GM23338 (cell line): Measurements from ENCODE around the gene OAS2. TPM values are rescaled to one million over a fixed set of nuclear protein-coding genes. Genes with fewer than 3 reads are reported as not detected.

Source experiments
- ATAC-seq: fragments of 200-7000 bp; cut with Tn5 transposase; 3 replicates; pipeline ENCODE4 v1.9.1; 2020
- DNase-seq: peaks from one replicate; pipeline ENCODE4 v3.0.0-alpha.2; 2015; ENCODE audit warnings: low spot score
- H2AFZ ChIP-seq: fragments of 200-600 bp; sonication (generic); 2 replicates; pipeline ENCODE4 v1.8.0; 2016; ENCODE audit warnings: antibody characterized with exemption, mild to moderate bottlenecking, moderate library complexity
- H3F3A ChIP-seq: fragments of 200-600 bp; sonication (generic); replicated peaks from 2 replicates; pipeline ENCODE4 v1.8.0; 2017; ENCODE audit warnings: antibody characterized with exemption, mixed run types, low read depth
- H3K27ac ChIP-seq: fragments of 200-600 bp; sonication (generic); 2 replicates; pipeline ENCODE4 v1.6.1; 2016; ENCODE audit warnings: low read depth
- H3K27me3 ChIP-seq: fragments of 200-600 bp; sonication (generic); 2 replicates; pipeline ENCODE4 v1.8.0; 2016; ENCODE audit warnings: mild to moderate bottlenecking, mixed run types, moderate library complexity; ENCODE audit not compliant: insufficient read depth
- H3K36me3 ChIP-seq: fragments of 200-600 bp; sonication (generic); 2 replicates; pipeline ENCODE4 v1.8.0; 2016; ENCODE audit warnings: mild to moderate bottlenecking; ENCODE audit not compliant: insufficient read depth
- H3K4me1 ChIP-seq: fragments of 200-600 bp; sonication (generic); 2 replicates; pipeline ENCODE4 v1.8.0; 2016; ENCODE audit warnings: mild to moderate bottlenecking, moderate library complexity; ENCODE audit not compliant: insufficient read depth
- H3K4me2 ChIP-seq: fragments of 200-600 bp; sonication (generic); 2 replicates; pipeline ENCODE4 v1.7.1; 2017; ENCODE audit warnings: mixed run types
- H3K4me3 ChIP-seq: fragments of 200-600 bp; sonication (generic); 2 replicates; pipeline ENCODE4 v1.6.1; 2016; ENCODE audit warnings: mixed run types
- H3K79me2 ChIP-seq: fragments of 200-600 bp; sonication (generic); replicated peaks from 2 replicates; pipeline ENCODE4 v1.8.0; 2017; ENCODE audit warnings: mild to moderate bottlenecking; ENCODE audit not compliant: insufficient read depth
- H3K9me2 ChIP-seq: fragments of 200-600 bp; sonication (generic); 2 replicates; pipeline ENCODE4 v1.8.0; 2017; ENCODE audit not compliant: insufficient read depth
- H4K20me1 ChIP-seq: fragments of 200-600 bp; sonication (generic); replicated peaks from 2 replicates; pipeline ENCODE4 v1.8.0; 2017; ENCODE audit warnings: mild to moderate bottlenecking; ENCODE audit not compliant: insufficient read depth
- H3K27ac Mint-ChIP-seq: 2 replicates; pipeline ENCODE4 v1.8.0; 2020; ENCODE audit warnings: inconsistent platforms, mild to moderate bottlenecking, moderate library complexity, mixed read lengths
- H3K27me3 Mint-ChIP-seq: 3 replicates; pipeline ENCODE4 v1.8.0; 2022; ENCODE audit warnings: low read depth, mild to moderate bottlenecking, moderate library complexity, mixed read lengths, inconsistent platforms; ENCODE audit not compliant: insufficient read depth, poor library complexity
- H3K36me3 Mint-ChIP-seq: 3 replicates; pipeline ENCODE4 v1.8.0; 2021; ENCODE audit warnings: low read depth, mild to moderate bottlenecking, inconsistent platforms, moderate library complexity, mixed read lengths
- H3K4me1 Mint-ChIP-seq: 3 replicates; pipeline ENCODE4 v1.8.0; 2020; ENCODE audit warnings: mild to moderate bottlenecking, inconsistent platforms, mixed read lengths
- H3K4me3 Mint-ChIP-seq: 3 replicates; pipeline ENCODE4 v1.8.0; 2021; ENCODE audit warnings: moderate library complexity, mild to moderate bottlenecking, inconsistent platforms, mixed read lengths
- H3K9me3 Mint-ChIP-seq: 3 replicates; pipeline ENCODE4 v1.8.0; 2020; ENCODE audit warnings: moderate library complexity, mild to moderate bottlenecking, inconsistent platforms, mixed read lengths
- CREB1 ChIP-seq: fragments of 250-450 bp; sonication (Bioruptor Pico); IDR thresholded peaks from 2 replicates; pipeline ENCODE4 v1.5.0; 2020; ENCODE audit warnings: low read depth, mild to moderate bottlenecking, moderate library complexity
- CTCF ChIP-seq, 2 experiments: fragments of 200-600 bp in 1 of 2; sonication (generic) in 1 of 2; conservative IDR thresholded peaks; 2 replicates each; pipeline versions ENCODE4 v1.5.1 to v1.6.1; 2016 to 2017; ENCODE audit warnings: antibody characterized with exemption in 2 of 2, low read depth in 2 of 2, mild to moderate bottlenecking in 2 of 2, moderate library complexity in 1 of 2
- EZH2 ChIP-seq: fragments of 200-600 bp; sonication (generic); IDR thresholded peaks from one replicate; pipeline ENCODE4 v1.8.0; 2017; ENCODE audit warnings: antibody characterized with exemption, mild to moderate bottlenecking, low read depth; ENCODE audit not compliant: unreplicated experiment
- EZH2phosphoT487 ChIP-seq: fragments of 200-600 bp; sonication (generic); IDR thresholded peaks from one replicate; pipeline ENCODE4 v1.8.1; 2018; ENCODE audit warnings: antibody characterized with exemption; ENCODE audit not compliant: unreplicated experiment
- JUNB ChIP-seq: IDR thresholded peaks from one replicate; pipeline ENCODE4 v1.6.1; 2016; ENCODE audit warnings: antibody characterized with exemption; ENCODE audit not compliant: unreplicated experiment
- NANOG ChIP-seq: IDR thresholded peaks from 2 replicates; pipeline ENCODE4 v1.6.1; 2016; ENCODE audit warnings: antibody characterized with exemption, borderline replicate concordance
- POLR2AphosphoS5 ChIP-seq: IDR thresholded peaks from 2 replicates; pipeline ENCODE4 v1.6.1; 2016; ENCODE audit warnings: antibody characterized with exemption, low read depth
- STAT1 ChIP-seq: IDR thresholded peaks from one replicate; pipeline ENCODE4 v1.6.1; 2016; ENCODE audit warnings: antibody characterized with exemption; ENCODE audit not compliant: unreplicated experiment
- ZNF114 ChIP-seq: fragments of 250-450 bp; sonication (Bioruptor Pico); IDR thresholded peaks from 2 replicates; pipeline ENCODE4 v1.5.0; 2020; ENCODE audit warnings: mild to moderate bottlenecking, moderate library complexity
- ZNF331 ChIP-seq: fragments of 250-450 bp; sonication (Bioruptor Pico); IDR thresholded peaks from 2 replicates; pipeline ENCODE4 v1.5.0; 2020; ENCODE audit warnings: low read depth, mild to moderate bottlenecking, moderate library complexity
- polyA plus RNA-seq: library from polyadenylated mRNA; unstranded; fragments of >200 nt; fragmentation: Nextera tagmentation; extraction: Ambion mirVana; gene quantifications from 2 replicates; pipeline ENCODE4 v1.2.1, GENCODE V29; 2016
- total RNA-seq: library from RNA; depleted of rRNA; stranded (reverse); fragments of >200 nt; shearing (Covaris generic); gene quantifications from 2 replicates; pipeline ENCODE4 v1.2.3, GENCODE V29; 2014
- TF ChIP-seq, protein P1 (sequence below): IDR thresholded peaks from 2 replicates; pipeline ENCODE4 v1.6.1; 2016; ENCODE audit warnings: antibody characterized with exemption
- TF ChIP-seq, protein P2 (sequence below): fragments of 250-450 bp; sonication (Bioruptor Pico); IDR thresholded peaks from 2 replicates; pipeline ENCODE4 v1.5.0; 2020; ENCODE audit warnings: mild to moderate bottlenecking, moderate library complexity
- TF ChIP-seq, protein P3 (sequence below): IDR thresholded peaks from one replicate; pipeline ENCODE4 v1.6.1; 2018; ENCODE audit warnings: antibody characterized with exemption; ENCODE audit not compliant: unreplicated experiment

Gene OAS2
- total and polyA plus RNA-seq, 2 experiments from 2014 or later, result 0.10 TPM; not detected in 1

- no peaks in the 10 kb centered on the region for H3K79me2 ChIP-seq
- Mint-ChIP-seq H3K9me3 (no peaks in the 10 kb centered on the region), H3K27ac (no peak overlapping the region), H3K4me1 (no peaks in the 10 kb centered on the region), H3K27me3 (peaks cover 7% of the 10 kb centered on the region), H3K4me3 (no peak overlapping the region), H3K36me3 (no peaks in the 10 kb centered on the region)
- H3K4me1 ChIP-seq, result no peaks in the 10 kb centered on the region
- no peaks in the 10 kb centered on the region for H3K9me2 ChIP-seq
- no peaks in the 10 kb centered on the region for H3K36me3 ChIP-seq
- no peak overlapping the region for H2AFZ ChIP-seq
- TF ChIP-seq EZH2, result no peak
- TF ChIP-seq NANOG, result no peak
- TF ChIP-seq, protein P1, sequence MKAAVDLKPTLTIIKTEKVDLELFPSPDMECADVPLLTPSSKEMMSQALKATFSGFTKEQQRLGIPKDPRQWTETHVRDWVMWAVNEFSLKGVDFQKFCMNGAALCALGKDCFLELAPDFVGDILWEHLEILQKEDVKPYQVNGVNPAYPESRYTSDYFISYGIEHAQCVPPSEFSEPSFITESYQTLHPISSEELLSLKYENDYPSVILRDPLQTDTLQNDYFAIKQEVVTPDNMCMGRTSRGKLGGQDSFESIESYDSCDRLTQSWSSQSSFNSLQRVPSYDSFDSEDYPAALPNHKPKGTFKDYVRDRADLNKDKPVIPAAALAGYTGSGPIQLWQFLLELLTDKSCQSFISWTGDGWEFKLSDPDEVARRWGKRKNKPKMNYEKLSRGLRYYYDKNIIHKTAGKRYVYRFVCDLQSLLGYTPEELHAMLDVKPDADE, result no peak
- TF ChIP-seq EZH2phosphoT487, result no peak
- no peak for TF ChIP-seq STAT1
- no peak for TF ChIP-seq CTCF (conservative IDR thresholded peaks at IDR 0.05; ENCODE audit: low read depth in 2 of 2)
- TF ChIP-seq ZNF331, result no peak
- no peak for TF ChIP-seq CREB1 (CRISPR knock-in tag)
- no peak for TF ChIP-seq ZNF114 (CRISPR knock-in tag)
- TF ChIP-seq, protein P2, sequence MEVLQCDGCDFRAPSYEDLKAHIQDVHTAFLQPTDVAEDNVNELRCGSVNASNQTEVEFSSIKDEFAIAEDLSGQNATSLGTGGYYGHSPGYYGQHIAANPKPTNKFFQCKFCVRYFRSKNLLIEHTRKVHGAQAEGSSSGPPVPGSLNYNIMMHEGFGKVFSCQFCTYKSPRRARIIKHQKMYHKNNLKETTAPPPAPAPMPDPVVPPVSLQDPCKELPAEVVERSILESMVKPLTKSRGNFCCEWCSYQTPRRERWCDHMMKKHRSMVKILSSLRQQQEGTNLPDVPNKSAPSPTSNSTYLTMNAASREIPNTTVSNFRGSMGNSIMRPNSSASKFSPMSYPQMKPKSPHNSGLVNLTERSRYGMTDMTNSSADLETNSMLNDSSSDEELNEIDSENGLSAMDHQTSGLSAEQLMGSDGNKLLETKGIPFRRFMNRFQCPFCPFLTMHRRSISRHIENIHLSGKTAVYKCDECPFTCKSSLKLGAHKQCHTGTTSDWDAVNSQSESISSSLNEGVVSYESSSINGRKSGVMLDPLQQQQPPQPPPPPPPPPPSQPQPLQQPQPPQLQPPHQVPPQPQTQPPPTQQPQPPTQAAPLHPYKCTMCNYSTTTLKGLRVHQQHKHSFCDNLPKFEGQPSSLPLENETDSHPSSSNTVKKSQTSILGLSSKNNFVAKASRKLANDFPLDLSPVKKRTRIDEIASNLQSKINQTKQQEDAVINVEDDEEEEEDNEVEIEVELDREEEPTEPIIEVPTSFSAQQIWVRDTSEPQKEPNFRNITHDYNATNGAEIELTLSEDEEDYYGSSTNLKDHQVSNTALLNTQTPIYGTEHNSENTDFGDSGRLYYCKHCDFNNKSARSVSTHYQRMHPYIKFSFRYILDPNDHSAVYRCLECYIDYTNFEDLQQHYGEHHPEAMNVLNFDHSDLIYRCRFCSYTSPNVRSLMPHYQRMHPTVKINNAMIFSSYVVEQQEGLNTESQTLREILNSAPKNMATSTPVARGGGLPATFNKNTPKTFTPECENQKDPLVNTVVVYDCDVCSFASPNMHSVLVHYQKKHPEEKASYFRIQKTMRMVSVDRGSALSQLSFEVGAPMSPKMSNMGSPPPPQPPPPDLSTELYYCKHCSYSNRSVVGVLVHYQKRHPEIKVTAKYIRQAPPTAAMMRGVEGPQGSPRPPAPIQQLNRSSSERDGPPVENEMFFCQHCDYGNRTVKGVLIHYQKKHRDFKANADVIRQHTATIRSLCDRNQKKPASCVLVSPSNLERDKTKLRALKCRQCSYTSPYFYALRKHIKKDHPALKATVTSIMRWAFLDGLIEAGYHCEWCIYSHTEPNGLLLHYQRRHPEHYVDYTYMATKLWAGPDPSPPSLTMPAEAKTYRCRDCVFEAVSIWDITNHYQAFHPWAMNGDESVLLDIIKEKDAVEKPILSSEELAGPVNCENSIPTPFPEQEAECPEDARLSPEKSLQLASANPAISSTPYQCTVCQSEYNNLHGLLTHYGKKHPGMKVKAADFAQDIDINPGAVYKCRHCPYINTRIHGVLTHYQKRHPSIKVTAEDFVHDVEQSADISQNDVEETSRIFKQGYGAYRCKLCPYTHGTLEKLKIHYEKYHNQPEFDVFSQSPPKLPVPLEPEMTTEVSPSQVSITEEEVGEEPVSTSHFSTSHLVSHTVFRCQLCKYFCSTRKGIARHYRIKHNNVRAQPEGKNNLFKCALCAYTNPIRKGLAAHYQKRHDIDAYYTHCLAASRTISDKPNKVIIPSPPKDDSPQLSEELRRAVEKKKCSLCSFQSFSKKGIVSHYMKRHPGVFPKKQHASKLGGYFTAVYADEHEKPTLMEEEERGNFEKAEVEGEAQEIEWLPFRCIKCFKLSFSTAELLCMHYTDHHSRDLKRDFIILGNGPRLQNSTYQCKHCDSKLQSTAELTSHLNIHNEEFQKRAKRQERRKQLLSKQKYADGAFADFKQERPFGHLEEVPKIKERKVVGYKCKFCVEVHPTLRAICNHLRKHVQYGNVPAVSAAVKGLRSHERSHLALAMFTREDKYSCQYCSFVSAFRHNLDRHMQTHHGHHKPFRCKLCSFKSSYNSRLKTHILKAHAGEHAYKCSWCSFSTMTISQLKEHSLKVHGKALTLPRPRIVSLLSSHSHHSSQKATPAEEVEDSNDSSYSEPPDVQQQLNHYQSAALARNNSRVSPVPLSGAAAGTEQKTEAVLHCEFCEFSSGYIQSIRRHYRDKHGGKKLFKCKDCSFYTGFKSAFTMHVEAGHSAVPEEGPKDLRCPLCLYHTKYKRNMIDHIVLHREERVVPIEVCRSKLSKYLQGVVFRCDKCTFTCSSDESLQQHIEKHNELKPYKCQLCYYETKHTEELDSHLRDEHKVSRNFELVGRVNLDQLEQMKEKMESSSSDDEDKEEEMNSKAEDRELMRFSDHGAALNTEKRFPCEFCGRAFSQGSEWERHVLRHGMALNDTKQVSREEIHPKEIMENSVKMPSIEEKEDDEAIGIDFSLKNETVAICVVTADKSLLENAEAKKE (CRISPR knock-in tag), result no peak
- no peak for TF ChIP-seq JUNB
- TF ChIP-seq, protein P3, sequence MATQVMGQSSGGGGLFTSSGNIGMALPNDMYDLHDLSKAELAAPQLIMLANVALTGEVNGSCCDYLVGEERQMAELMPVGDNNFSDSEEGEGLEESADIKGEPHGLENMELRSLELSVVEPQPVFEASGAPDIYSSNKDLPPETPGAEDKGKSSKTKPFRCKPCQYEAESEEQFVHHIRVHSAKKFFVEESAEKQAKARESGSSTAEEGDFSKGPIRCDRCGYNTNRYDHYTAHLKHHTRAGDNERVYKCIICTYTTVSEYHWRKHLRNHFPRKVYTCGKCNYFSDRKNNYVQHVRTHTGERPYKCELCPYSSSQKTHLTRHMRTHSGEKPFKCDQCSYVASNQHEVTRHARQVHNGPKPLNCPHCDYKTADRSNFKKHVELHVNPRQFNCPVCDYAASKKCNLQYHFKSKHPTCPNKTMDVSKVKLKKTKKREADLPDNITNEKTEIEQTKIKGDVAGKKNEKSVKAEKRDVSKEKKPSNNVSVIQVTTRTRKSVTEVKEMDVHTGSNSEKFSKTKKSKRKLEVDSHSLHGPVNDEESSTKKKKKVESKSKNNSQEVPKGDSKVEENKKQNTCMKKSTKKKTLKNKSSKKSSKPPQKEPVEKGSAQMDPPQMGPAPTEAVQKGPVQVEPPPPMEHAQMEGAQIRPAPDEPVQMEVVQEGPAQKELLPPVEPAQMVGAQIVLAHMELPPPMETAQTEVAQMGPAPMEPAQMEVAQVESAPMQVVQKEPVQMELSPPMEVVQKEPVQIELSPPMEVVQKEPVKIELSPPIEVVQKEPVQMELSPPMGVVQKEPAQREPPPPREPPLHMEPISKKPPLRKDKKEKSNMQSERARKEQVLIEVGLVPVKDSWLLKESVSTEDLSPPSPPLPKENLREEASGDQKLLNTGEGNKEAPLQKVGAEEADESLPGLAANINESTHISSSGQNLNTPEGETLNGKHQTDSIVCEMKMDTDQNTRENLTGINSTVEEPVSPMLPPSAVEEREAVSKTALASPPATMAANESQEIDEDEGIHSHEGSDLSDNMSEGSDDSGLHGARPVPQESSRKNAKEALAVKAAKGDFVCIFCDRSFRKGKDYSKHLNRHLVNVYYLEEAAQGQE, result no peak
- TF ChIP-seq POLR2AphosphoS5, result no peak
- no peaks in the 10 kb centered on the region for H4K20me1 ChIP-seq
- H3K27me3 ChIP-seq, result no peaks in the 10 kb centered on the region
- ATAC-seq, result no peak
- no peaks in the 10 kb centered on the region for H3F3A ChIP-seq
- no peak overlapping the region for H3K4me3 ChIP-seq
- no peak for DNase-seq
- no peak overlapping the region for H3K27ac ChIP-seq
- H3K4me2 ChIP-seq, result no peak overlapping the region
These were observed 63.2 kb downstream of the OAS2 start for GRCh38 chr12:113041560-113041959.
